BJ (cell line): ENCODE results near the gene IGFBP6. TPM values are rescaled to one million over a fixed set of nuclear protein-coding genes. Genes with fewer than 3 reads are reported as not detected.

Experiments used
- CTCF ChIA-PET: fragments of 350-600 bp; formaldehyde crosslinking; extraction: SDS; loops from one replicate; lab custom pipeline; 2021; ENCODE audit warnings: antibody characterized with exemption, inconsistent platforms; lab: Yijun Ruan, JAX
- POLR2A ChIA-PET: fragments of 300-600 bp; sonication (Branson Sonifier 250); formaldehyde crosslinking; extraction: SDS; loops from one replicate; lab custom pipeline; 2021; ENCODE audit warnings: antibody characterized with exemption; lab: Charles Lee
- DNase-seq: peaks from one replicate; pipeline ENCODE4 v3.0.0-alpha.2; 2011; ENCODE audit warnings: low read depth
- H3K27me3 ChIP-seq: 2 replicates; pipeline ENCODE4 v1.6.0; 2011; ENCODE audit warnings: low read length; ENCODE audit not compliant: control insufficient read depth, insufficient read depth
- H3K36me3 ChIP-seq: 2 replicates; pipeline ENCODE4 v1.5.1; 2011; ENCODE audit warnings: low read length; ENCODE audit not compliant: control insufficient read depth, insufficient read depth
- H3K4me3 ChIP-seq: 2 replicates; pipeline ENCODE4 v1.5.1; 2011; ENCODE audit warnings: low read depth, mild to moderate bottlenecking, control low read depth, low read length
- CTCF ChIP-seq: IDR thresholded peaks from 2 replicates; pipeline ENCODE4 v1.5.1; 2011; ENCODE audit warnings: low read depth, mild to moderate bottlenecking, control low read depth, inconsistent platforms, low read length, moderate library complexity; ENCODE audit not compliant: insufficient read depth
- polyA plus RNA-seq: library from polyadenylated mRNA; depleted of rRNA; stranded (reverse); fragments of >200 nt; gene quantifications from 2 replicates; pipeline ENCODE4 v1.2.3, GENCODE V29; 2011; rRNA removed
- small RNA-seq: library from RNA; depleted of rRNA; stranded (forward); fragments of <200 nt; gene quantifications from one replicate; pipeline ENCODE3, GENCODE V24; 2012; ENCODE audit warnings: low replicate concordance, low read depth; ENCODE audit not compliant: insufficient read length

The IGFBP6 gene
- polyA plus RNA-seq, 1 experiment = 860 TPM

DNA sequence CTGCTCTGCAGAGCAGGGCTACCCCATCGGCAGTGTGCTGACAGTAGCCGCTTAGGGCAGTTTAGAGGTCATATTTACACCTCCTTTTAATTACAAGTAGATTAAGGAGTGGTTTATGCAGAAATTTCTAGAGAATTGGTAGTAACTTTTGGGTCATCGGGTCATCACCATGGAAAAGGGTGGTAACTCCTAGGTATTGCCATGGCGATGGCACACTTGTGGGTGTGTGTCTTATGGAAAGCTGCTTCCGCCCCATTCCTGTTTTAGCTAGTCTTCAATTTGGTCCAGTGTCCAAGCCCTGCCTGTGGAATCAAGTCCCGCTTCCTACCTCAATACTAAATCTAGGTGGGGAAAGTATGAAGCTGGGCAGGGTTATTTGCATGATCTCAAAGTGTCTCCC lies 53.6 kb downstream of the IGFBP6 start:
- POLR2A ChIA-PET = no interaction called here
- H3K4me3 ChIP-seq = no peak overlapping the region
- no peak for DNase-seq
- CTCF ChIA-PET = interaction anchor here (1.5 kb wide), 1 partner anchor 8 kb away, joined by 8 read pairs; no protein-coding TSS in a partner anchor
- no peak for TF ChIP-seq CTCF
- H3K27me3 ChIP-seq = no peaks in the 10 kb centered on the region
- no peaks in the 10 kb centered on the region for H3K36me3 ChIP-seq

Small RNA genes within 50 kb of the gene (small RNA-seq; reads per million reads assigned to genes)
- gene HIGD1AP1 (not detected), gene MIR6757 (not detected), gene RNU6-333P (not detected)

Other genes with a start within 250 kb of the IGFBP6 start
- not detected in 2 replicates for gene KRT78, start 248.7 kb upstream of the IGFBP6 start, polyA plus RNA-seq
- 31.1 and 41.6 TPM in 2 replicates for gene KRT8, start 192.6 kb upstream of the IGFBP6 start, polyA plus RNA-seq
- 551 and 763 TPM in 2 replicates for gene KRT18, start 148.5 kb upstream of the IGFBP6 start, polyA plus RNA-seq
- 296 and 496 TPM in 2 replicates for gene EIF4B, start 91.2 kb upstream of the IGFBP6 start, polyA plus RNA-seq
- gene TNS2, start 47.6 kb upstream of the IGFBP6 start, polyA plus RNA-seq = 27.2 and 73.9 TPM in 2 replicates
- 34.8 and 48.0 TPM in 2 replicates for gene SPRYD3, start 18.3 kb upstream of the IGFBP6 start, polyA plus RNA-seq
- gene SOAT2, start 5.8 kb downstream of the IGFBP6 start, polyA plus RNA-seq = 0.16 and 0.34 TPM in 2 replicates
- 15.7 and 16.8 TPM in 2 replicates for gene ZNF740, start 83.1 kb downstream of the IGFBP6 start, polyA plus RNA-seq
- 27.3 and 30.7 TPM in 2 replicates for gene CSAD, start 83.3 kb downstream of the IGFBP6 start, polyA plus RNA-seq
- gene ITGB7, start 109.6 kb downstream of the IGFBP6 start, polyA plus RNA-seq = 0.59 and 0.63 TPM in 2 replicates
- 41.7 and 63.9 TPM in 2 replicates for gene RARG, start 134.5 kb downstream of the IGFBP6 start, polyA plus RNA-seq
- gene ESPL1, start 170.6 kb downstream of the IGFBP6 start, polyA plus RNA-seq = 3.0 and 7.3 TPM in 2 replicates
- gene PFDN5, start 197.9 kb downstream of the IGFBP6 start, polyA plus RNA-seq = 965 and 1,130 TPM in 2 replicates
- 49.7 and 78.3 TPM in 2 replicates for gene MYG1, start 202.0 kb downstream of the IGFBP6 start, polyA plus RNA-seq
- 53.3 and 84.3 TPM in 2 replicates for gene AAAS, start 223.9 kb downstream of the IGFBP6 start, polyA plus RNA-seq
- gene SP7, start 238.7 kb downstream of the IGFBP6 start, polyA plus RNA-seq = not detected in 2 replicates